ENCODE data around the gene SRSF9.

SRSF9 gene

DNA sequence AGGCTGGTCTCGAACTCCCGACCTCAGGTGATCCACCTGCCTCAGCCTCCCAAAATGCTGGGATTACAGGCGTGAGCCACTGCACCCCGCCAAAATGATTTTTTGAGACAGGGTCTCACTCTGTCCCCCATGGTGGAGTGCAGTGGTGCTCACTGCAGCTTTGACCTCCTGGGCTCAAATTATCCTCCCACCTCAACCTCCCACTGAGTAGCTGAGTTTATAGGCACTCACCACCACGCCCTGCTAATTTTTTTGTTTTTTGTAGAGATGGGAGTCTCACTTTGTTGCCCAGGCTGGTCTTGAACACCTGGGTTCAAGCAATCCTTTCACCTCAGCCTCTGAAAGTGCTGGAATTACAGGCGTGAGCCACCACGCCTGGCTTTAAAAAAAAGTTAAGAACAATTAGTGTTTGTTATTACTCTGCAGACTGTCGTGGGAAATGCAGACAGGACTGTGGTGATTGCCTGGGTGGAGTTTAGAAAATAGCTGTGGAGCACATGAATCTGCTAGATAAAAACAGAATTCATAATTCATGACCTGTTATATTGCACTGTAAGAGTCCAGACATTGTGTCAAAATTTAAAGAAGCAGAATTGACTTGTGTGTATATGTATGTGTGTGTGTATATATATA is 40.8 kb downstream of the SRSF9 start:
- Histone ChIP-seq H3K9ac (ENCODE audit: low read length in 2 of 2) (no peak overlapping the region), H3K36me3 (ENCODE audit: control insufficient read depth in 2 of 2, insufficient read depth in 2 of 2, low read length in 2 of 2) (no peaks in the 10 kb centered on the region), H3K27ac (ENCODE audit: low read length) (no peak overlapping the region)

DNA sequence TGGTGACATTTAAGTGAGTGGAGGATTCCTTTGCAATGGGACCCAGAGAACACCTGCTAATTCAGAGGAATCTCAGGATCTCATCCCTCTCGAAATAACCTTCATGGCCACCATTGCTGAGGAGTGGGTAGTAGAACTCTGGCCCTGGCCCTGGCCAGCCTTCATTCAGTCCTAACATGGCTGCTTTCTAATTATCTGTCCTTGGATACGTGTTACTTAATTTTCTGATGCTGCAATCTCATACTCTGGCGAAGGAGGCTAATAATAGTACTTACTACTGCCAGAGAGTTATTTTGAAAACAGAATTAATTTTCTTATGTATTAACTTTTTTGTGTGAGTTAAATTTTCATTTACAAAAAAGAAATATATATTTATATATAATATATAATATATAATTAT is 43.8 kb downstream of the SRSF9 start:
- no peak overlapping the region for H3K4me3 ChIP-seq (ENCODE audit: low read length in 2 of 2)
- no peaks in the 10 kb centered on the region for H3K27me3 ChIP-seq (ENCODE audit: control insufficient read depth in 1 of 2, insufficient read depth in 2 of 2, low read length in 2 of 2)
- no peaks in the 10 kb centered on the region for H3K4me1 ChIP-seq (ENCODE audit: control insufficient read depth, insufficient read depth, low read length)
- H3K9ac ChIP-seq (ENCODE audit: low read length in 2 of 2) = no peak overlapping the region
- no peaks in the 10 kb centered on the region for H3K9me3 ChIP-seq (ENCODE audit: control insufficient read depth in 2 of 2, low read length in 2 of 2)
- no peaks in the 10 kb centered on the region for H3K36me3 ChIP-seq (ENCODE audit: control insufficient read depth in 2 of 2, insufficient read depth in 2 of 2, low read length in 2 of 2)
- H3K27ac ChIP-seq (ENCODE audit: low read length) = no peak overlapping the region

More for the DNA sequence above, 40.8 kb downstream of the SRSF9 start:
- no peaks in the 10 kb centered on the region for H3K9me3 ChIP-seq (ENCODE audit: control insufficient read depth in 2 of 2, low read length in 2 of 2)
- no peaks in the 10 kb centered on the region for H3K4me1 ChIP-seq (ENCODE audit: control insufficient read depth, insufficient read depth, low read length)
- H3K27me3 ChIP-seq (ENCODE audit: control insufficient read depth in 1 of 2, insufficient read depth in 2 of 2, low read length in 2 of 2) = no peaks in the 10 kb centered on the region
- H3K4me3 ChIP-seq (ENCODE audit: low read length in 2 of 2) = no peak overlapping the region

DNA sequence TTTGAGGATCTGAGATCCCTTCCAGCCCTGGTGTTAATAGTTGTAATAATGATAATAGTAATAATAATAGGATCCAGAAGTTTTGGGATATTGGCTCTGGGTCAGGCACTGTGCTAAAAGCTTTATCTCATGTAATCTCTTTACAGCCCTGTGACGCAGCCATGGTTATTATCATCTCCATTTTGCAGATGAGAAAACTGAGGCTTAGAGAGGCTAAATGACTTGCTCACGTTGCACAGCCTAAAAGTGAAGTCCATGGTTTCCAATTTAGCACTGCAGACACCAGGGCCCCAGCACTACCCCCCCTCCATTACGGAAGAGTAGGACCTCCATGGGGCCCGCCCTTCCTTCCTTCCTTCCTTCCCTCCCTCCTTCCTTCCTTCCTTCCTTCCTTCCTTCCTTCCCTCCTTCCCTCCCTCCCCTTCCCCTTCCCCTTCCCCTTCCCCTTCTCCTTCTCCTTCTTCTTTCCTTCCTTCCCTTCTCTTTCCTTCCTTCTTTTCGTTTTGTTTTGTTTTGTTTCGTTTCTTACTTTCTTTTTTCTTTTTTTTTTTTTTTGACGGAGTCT is 46.6 kb downstream of the SRSF9 start:
- Histone ChIP-seq H3K4me3 (ENCODE audit: low read length in 2 of 2) (no peak overlapping the region), H3K27ac (ENCODE audit: low read length) (no peak overlapping the region), H3K9me3 (ENCODE audit: control insufficient read depth in 2 of 2, low read length in 2 of 2) (no peaks in the 10 kb centered on the region), H3K4me1 (ENCODE audit: control insufficient read depth, insufficient read depth, low read length) (no peaks in the 10 kb centered on the region), H3K9ac (ENCODE audit: low read length in 2 of 2) (no peak overlapping the region), H3K27me3 (ENCODE audit: control insufficient read depth in 1 of 2, insufficient read depth in 2 of 2, low read length in 2 of 2) (no peaks in the 10 kb centered on the region), H3K36me3 (ENCODE audit: control insufficient read depth in 2 of 2, insufficient read depth in 2 of 2, low read length in 2 of 2) (no peaks in the 10 kb centered on the region)

DNA sequence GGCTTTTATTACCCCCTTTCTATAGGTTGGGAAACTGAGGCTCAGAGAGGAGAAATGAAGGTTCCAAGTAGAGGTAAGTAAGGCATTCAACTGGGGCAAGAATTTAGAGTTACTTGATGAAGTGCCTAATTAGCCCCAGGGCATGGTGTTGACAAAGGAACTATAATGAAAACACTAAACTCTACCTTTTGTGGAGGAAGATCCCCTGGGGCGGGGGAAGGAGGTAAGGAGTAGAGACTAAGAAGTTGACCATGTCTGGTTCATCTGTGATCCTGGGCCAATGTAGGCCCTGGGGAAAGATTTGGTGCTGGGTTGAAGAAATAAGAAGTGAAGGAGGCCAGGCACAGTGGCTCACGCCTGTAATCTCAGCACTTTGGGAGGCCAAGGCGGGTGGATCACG is 47.8 kb downstream of the SRSF9 start:
- no peak overlapping the region for H3K4me3 ChIP-seq (ENCODE audit: low read length in 2 of 2)
- H3K27me3 ChIP-seq (ENCODE audit: control insufficient read depth in 1 of 2, insufficient read depth in 2 of 2, low read length in 2 of 2) = no peaks in the 10 kb centered on the region
- H3K9ac ChIP-seq (ENCODE audit: low read length in 2 of 2) = no peak overlapping the region
- no peak overlapping the region for H3K27ac ChIP-seq (ENCODE audit: low read length)
- H3K4me1 ChIP-seq (ENCODE audit: control insufficient read depth, insufficient read depth, low read length) = no peaks in the 10 kb centered on the region
- no peaks in the 10 kb centered on the region for H3K9me3 ChIP-seq (ENCODE audit: control insufficient read depth in 2 of 2, low read length in 2 of 2)
- no peaks in the 10 kb centered on the region for H3K36me3 ChIP-seq (ENCODE audit: control insufficient read depth in 2 of 2, insufficient read depth in 2 of 2, low read length in 2 of 2)

DNA sequence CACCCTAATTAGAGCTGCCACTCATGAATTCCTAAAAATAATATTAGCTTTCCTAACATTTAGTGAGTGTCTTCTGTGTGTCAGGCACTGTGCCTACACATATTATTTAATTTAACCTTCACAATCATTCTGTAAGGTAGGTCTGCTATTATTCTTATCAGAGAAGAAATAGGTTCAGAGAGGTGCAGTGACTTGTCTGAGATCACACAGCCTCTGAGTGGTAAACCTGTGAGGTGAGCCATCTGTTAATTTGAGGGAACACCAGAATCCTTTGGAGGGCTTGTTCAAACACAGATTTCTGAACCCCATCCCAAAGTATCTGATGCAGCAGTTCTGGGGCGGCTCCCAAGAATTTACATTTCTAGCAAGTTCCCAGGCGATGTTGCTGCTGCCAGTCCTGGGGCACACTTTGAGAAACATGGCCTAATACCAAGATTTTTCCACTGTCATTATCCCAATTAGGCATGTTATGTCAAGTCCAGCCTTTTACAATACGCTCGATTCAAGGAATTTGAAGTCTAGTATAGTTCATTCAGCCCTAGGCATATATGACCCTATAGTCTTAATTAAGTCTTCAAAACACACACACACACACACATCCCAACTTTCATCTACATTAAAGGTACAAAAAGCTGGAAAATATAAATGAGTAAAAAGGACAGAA is 51.5 kb downstream of the SRSF9 start:
- Histone ChIP-seq H3K27me3 (ENCODE audit: control insufficient read depth in 1 of 2, insufficient read depth in 2 of 2, low read length in 2 of 2) (no peaks in the 10 kb centered on the region), H3K9ac (ENCODE audit: low read length in 2 of 2) (no peak overlapping the region), H3K27ac (ENCODE audit: low read length) (no peak overlapping the region), H3K4me1 (ENCODE audit: control insufficient read depth, insufficient read depth, low read length) (peaks cover 4% of the 10 kb centered on the region), H3K4me3 (ENCODE audit: low read length in 2 of 2) (no peak overlapping the region), H3K9me3 (ENCODE audit: control insufficient read depth in 2 of 2, low read length in 2 of 2) (no peaks in the 10 kb centered on the region), H3K36me3 (ENCODE audit: control insufficient read depth in 2 of 2, insufficient read depth in 2 of 2, low read length in 2 of 2) (no peaks in the 10 kb centered on the region)

DNA sequence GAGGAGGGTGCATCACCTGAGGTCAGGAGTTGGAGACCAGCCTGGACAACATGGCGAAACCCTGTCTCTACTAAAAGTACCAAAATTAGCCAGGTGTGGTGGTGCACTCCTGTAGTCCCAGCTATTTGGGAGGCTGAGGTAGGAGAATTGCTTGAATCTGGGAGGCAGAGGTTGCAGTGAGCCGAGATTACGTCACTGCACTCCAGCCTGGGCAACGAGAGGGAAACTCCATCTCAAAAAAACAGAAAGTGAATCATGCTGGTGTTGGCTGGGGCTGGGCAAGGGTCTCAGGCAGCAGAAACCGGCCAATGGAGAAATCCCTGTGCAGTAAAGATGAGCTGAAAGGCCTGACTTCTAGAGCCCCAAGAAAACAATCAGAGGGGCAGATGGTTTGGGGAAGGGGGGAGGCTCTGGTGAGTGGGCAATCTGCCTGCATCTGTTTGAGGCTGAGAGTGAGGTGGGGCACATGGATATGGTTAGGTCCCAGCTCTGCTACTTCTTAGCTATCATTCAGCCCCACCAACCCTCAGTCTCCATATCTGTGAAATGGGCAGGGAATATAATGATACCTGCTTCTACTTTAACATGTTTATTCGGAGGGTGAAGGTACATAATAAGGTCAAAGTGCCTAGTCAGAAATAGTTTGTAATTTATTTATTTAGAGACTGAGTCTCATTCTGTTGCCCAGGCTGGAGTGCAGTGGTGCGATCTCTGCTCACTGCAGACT is 52.9 kb downstream of the SRSF9 start:
- H3K4me1 ChIP-seq (ENCODE audit: control insufficient read depth, insufficient read depth, low read length) = peaks cover 4% of the 10 kb centered on the region
- no peak overlapping the region for H3K9ac ChIP-seq (ENCODE audit: low read length in 2 of 2)
- no peaks in the 10 kb centered on the region for H3K27me3 ChIP-seq (ENCODE audit: control insufficient read depth in 1 of 2, insufficient read depth in 2 of 2, low read length in 2 of 2)
- H3K4me3 ChIP-seq (ENCODE audit: low read length in 2 of 2) = no peak overlapping the region
- H3K9me3 ChIP-seq (ENCODE audit: control insufficient read depth in 2 of 2, low read length in 2 of 2) = no peaks in the 10 kb centered on the region
- no peaks in the 10 kb centered on the region for H3K36me3 ChIP-seq (ENCODE audit: control insufficient read depth in 2 of 2, insufficient read depth in 2 of 2, low read length in 2 of 2)
- H3K27ac ChIP-seq (ENCODE audit: low read length) = no peak overlapping the region

DNA sequence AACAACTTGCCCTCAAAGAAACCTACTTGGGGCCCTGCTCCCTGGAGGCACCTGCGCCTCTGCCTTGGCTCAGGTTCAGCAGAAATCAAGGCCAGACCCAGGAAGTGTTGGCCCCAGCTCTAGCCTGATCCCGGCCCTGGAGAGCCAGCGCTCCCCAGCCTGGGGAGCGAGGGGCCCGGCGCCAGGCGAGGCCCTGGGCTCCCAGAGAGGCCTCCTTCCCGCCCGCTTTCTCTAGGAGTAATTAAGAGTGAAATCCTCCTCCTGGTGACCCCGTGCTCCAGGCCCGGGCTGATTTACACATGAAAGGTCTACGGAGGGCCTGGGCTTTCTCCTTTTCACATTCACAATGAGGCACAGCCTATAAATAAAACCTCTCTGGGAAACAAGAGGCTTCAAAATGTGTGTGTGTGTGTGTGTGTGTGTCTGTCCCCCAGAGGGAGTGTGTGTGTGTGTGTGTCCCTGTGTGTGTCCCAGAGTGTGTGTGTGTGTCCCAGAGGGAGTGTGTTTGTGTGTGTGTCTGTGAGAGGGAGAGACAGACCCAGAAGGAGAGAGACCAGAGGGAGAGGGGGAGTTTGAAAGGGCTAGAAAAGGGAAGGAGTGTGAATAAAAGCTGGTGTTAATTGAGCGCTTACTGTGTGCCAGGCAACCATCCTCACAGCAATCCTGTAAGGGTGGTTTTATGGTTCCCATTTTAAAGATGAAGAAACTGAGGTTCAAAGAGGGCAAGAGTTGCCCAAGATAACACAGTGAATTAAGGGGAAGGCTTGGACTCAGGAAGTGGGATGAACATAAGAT is 55.5 kb downstream of the SRSF9 start:
- no peak overlapping the region for H3K27ac ChIP-seq (ENCODE audit: low read length)
- H3K9me3 ChIP-seq (ENCODE audit: control insufficient read depth in 2 of 2, low read length in 2 of 2) = no peaks in the 10 kb centered on the region
- H3K4me1 ChIP-seq (ENCODE audit: control insufficient read depth, insufficient read depth, low read length) = peaks cover 4% of the 10 kb centered on the region
- H3K4me3 ChIP-seq (ENCODE audit: low read length in 2 of 2) = no peak overlapping the region
- H3K36me3 ChIP-seq (ENCODE audit: control insufficient read depth in 2 of 2, insufficient read depth in 2 of 2, low read length in 2 of 2) = no peaks in the 10 kb centered on the region
- no peaks in the 10 kb centered on the region for H3K27me3 ChIP-seq (ENCODE audit: control insufficient read depth in 1 of 2, insufficient read depth in 2 of 2, low read length in 2 of 2)
- H3K9ac ChIP-seq (ENCODE audit: low read length in 2 of 2) = no peak overlapping the region

DNA sequence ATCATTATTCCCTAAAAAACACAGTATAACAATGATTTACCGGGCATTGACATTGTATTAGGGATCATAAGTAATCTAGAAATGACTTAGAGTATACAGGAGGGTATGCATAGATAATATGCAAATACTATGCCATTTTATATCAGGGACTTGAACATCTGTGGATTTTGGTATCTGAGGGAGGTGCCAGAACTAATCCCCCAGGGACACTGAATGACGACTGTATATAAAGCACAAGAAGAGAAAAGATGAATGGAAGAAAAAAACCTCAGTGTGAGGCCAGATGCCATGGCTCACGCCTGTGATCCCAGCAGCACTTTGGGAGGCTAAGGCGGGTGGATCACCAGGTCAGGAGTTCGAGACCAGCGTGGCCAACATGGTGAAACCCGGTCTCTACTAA is 57.1 kb downstream of the SRSF9 start:
- Histone ChIP-seq H3K27me3 (ENCODE audit: control insufficient read depth in 1 of 2, insufficient read depth in 2 of 2, low read length in 2 of 2) (no peaks in the 10 kb centered on the region), H3K36me3 (ENCODE audit: control insufficient read depth in 2 of 2, insufficient read depth in 2 of 2, low read length in 2 of 2) (no peaks in the 10 kb centered on the region), H3K27ac (ENCODE audit: low read length) (no peak overlapping the region), H3K9me3 (ENCODE audit: control insufficient read depth in 2 of 2, low read length in 2 of 2) (no peaks in the 10 kb centered on the region), H3K9ac (ENCODE audit: low read length in 2 of 2) (no peak overlapping the region), H3K4me3 (ENCODE audit: low read length in 2 of 2) (no peak overlapping the region), H3K4me1 (ENCODE audit: control insufficient read depth, insufficient read depth, low read length) (peaks cover 4% of the 10 kb centered on the region)
